GM12878 (cell line): ENCODE results near the gene HIBCH. TPM values are rescaled to one million over a fixed set of nuclear protein-coding genes. Genes with fewer than 3 reads are reported as not detected.

Experiments
- ATAC-seq: fragments of 200-7000 bp; cut with Tn5 transposase; 3 replicates; pipeline ENCODE4 v1.9.1; 2020; ENCODE audit warnings: mild to moderate bottlenecking, moderate library complexity
- BruUV-seq: library from RNA; stranded (reverse); fragments of 400-500 nt; replicated peaks from 2 replicates; lab custom pipeline; 2021; lab: Mats Ljungman, UMichigan
- CTCF ChIA-PET: fragments of 300-600 bp; sonication (Branson Sonifier 250); formaldehyde crosslinking; extraction: SDS; loops from one replicate; lab custom pipeline; 2021; ENCODE audit warnings: inconsistent platforms; lab: Yijun Ruan, JAX
- POLR2A ChIA-PET: fragments of 350-600 bp; formaldehyde crosslinking; extraction: SDS; loops from one replicate; lab custom pipeline; 2021; ENCODE audit warnings: inconsistent platforms; lab: Charles Lee
- RAD21 ChIA-PET: fragments of 300-600 bp; sonication (Branson Sonifier 250); formaldehyde crosslinking; loops from one replicate; lab custom pipeline; 2023; ENCODE audit warnings: antibody characterized with exemption; ENCODE audit not compliant: unreplicated experiment; lab: Charles Lee
- SMC1A ChIA-PET: fragments of 300-600 bp; sonication (Branson Sonifier 250); formaldehyde crosslinking; loops from one replicate; lab custom pipeline; 2023; ENCODE audit not compliant: unreplicated experiment, uncharacterized antibody; lab: Charles Lee
- DNase-seq: peaks from one replicate; pipeline ENCODE4 v3.0.0-alpha.2; 2011; ENCODE audit warnings: low read depth, low spot score
- FAIRE-seq: peaks from 3 replicates; lab custom pipeline; 2011; peaks lifted over from hg19 to GRCh38; lab: Jason Lieb, UNC
- H2AFZ ChIP-seq: 2 replicates; pipeline ENCODE4 v1.6.0; 2011; ENCODE audit warnings: low read depth, low read length, control low read depth; ENCODE audit not compliant: control insufficient read depth
- H3K27ac ChIP-seq: 2 replicates; pipeline ENCODE4 v1.5.1; 2011; ENCODE audit warnings: control low read depth; ENCODE audit not compliant: control insufficient read depth, insufficient read depth
- H3K27me3 ChIP-seq, 2 experiments: replicated peaks in 1 of 2; 2 replicates each; pipeline versions ENCODE4 v1.6.0 to v1.6.1; 2011; ENCODE audit warnings: low read length in 1 of 2; ENCODE audit not compliant: control insufficient read depth in 2 of 2, insufficient read depth in 2 of 2
- H3K36me3 ChIP-seq, 2 experiments: 2 replicates each; pipeline ENCODE4 v1.5.1; 2011; ENCODE audit warnings: low read length in 1 of 2; ENCODE audit not compliant: control insufficient read depth in 2 of 2, insufficient read depth in 2 of 2
- H3K4me1 ChIP-seq: 2 replicates; pipeline ENCODE4 v1.6.1; 2011; ENCODE audit warnings: mild to moderate bottlenecking, low read length, moderate library complexity, mixed read lengths; ENCODE audit not compliant: control insufficient read depth, insufficient read depth
- H3K4me2 ChIP-seq: 2 replicates; pipeline ENCODE4 v1.6.0; 2011; ENCODE audit warnings: control low read depth; ENCODE audit not compliant: control insufficient read depth, insufficient read depth
- H3K4me3 ChIP-seq: fragments of 200-600 bp; sonication (generic); 2 replicates; pipeline ENCODE4 v1.5.1; 2016
- H3K79me2 ChIP-seq: 2 replicates; pipeline ENCODE4 v1.6.0; 2011; ENCODE audit warnings: low read length; ENCODE audit not compliant: control insufficient read depth, insufficient read depth
- H3K9ac ChIP-seq: 2 replicates; pipeline ENCODE4 v1.8.0; 2011; ENCODE audit warnings: low read length, control low read depth, mixed read lengths; ENCODE audit not compliant: control insufficient read depth, insufficient read depth
- H3K9me3 ChIP-seq: replicated peaks from 3 replicates; pipeline ENCODE4 v1.5.1; 2011; ENCODE audit warnings: mild to moderate bottlenecking, low read length; ENCODE audit not compliant: control insufficient read depth, insufficient read depth
- H4K20me1 ChIP-seq: 2 replicates; pipeline ENCODE4 v1.6.0; 2011; ENCODE audit not compliant: control insufficient read depth, insufficient read depth
- BMI1 ChIP-seq: fragments of 450-650 bp; IDR thresholded peaks from 2 replicates; pipeline ENCODE4 v1.6.1; 2016; ENCODE audit warnings: mild to moderate bottlenecking, moderate library complexity, borderline replicate concordance
- CHD4 ChIP-seq: fragments of 200-600 bp; sonication (generic); IDR thresholded peaks from 2 replicates; pipeline ENCODE4 v1.6.1; 2016; ENCODE audit warnings: mild to moderate bottlenecking
- ESRRA ChIP-seq: IDR thresholded peaks from 2 replicates; pipeline ENCODE4 v1.6.1; 2012; ENCODE audit warnings: mild to moderate bottlenecking, low read length, improper control_type of control experiment
- JUNB ChIP-seq: IDR thresholded peaks from 2 replicates; pipeline ENCODE4 v1.6.1; 2016; ENCODE audit warnings: antibody characterized with exemption, mild to moderate bottlenecking
- MAX ChIP-seq: IDR thresholded peaks from 2 replicates; pipeline ENCODE4 v1.6.1; 2012; ENCODE audit warnings: low read depth, low read length, improper control_type of control experiment
- MTA2 ChIP-seq: fragments of 450-650 bp; IDR thresholded peaks from 2 replicates; pipeline ENCODE4 v1.6.1; 2016; ENCODE audit warnings: low read depth, mild to moderate bottlenecking, moderate library complexity
- MXI1 ChIP-seq: fragments of 150-350 bp; IDR thresholded peaks from 2 replicates; pipeline ENCODE4 v1.6.1; 2011; ENCODE audit warnings: low read depth, mild to moderate bottlenecking, inconsistent platforms, low read length, improper control_type of control experiment
- NR2C2 ChIP-seq: IDR thresholded peaks from 2 replicates; pipeline ENCODE4 v1.6.1; 2011; ENCODE audit warnings: borderline replicate concordance, low read depth; ENCODE audit not compliant: control insufficient read depth, insufficient read length
- PAX8 ChIP-seq: fragments of 450-650 bp; IDR thresholded peaks from 2 replicates; pipeline ENCODE4 v1.6.1; 2017; ENCODE audit warnings: mild to moderate bottlenecking, moderate library complexity
- POLR2A ChIP-seq: IDR thresholded peaks from 2 replicates; pipeline ENCODE4 v1.6.1; 2011; ENCODE audit warnings: low read depth, mild to moderate bottlenecking, low read length
- RBBP5 ChIP-seq: fragments of 200-600 bp; sonication (generic); conservative IDR thresholded peaks from 2 replicates; pipeline ENCODE4 v1.6.1; 2016
- RELA ChIP-seq: fragments of 450-650 bp; IDR thresholded peaks from 2 replicates; pipeline ENCODE4 v1.8.0; 2014; ENCODE audit warnings: borderline replicate concordance; ENCODE audit not compliant: partially characterized antibody
- ZNF384 ChIP-seq: IDR thresholded peaks from 2 replicates; pipeline ENCODE4 v1.6.1; 2012; ENCODE audit warnings: low read depth, mild to moderate bottlenecking, low read length, improper control_type of control experiment, borderline replicate concordance
- WGBS: methylation state at CpG from one replicate; pipeline ENCODE4 v1.1.6; 2016; ENCODE audit warnings: low lambda C conversion rate; ENCODE audit not compliant: insufficient replicate concordance, insufficient coverage; ENCODE audit errors: missing lambda C conversion rate; 5-methylcytosine and 5-hydroxymethylcytosine counted together
- in situ Hi-C: fragments of 300-500 bp; cut with MboI; formaldehyde crosslinking; loops from 9 replicates; pipeline ENCODE4 v1.14.3; 2018; ENCODE audit warnings: mixed read lengths
- intact Hi-C: fragments of 100-400 bp; cut with micrococcal nuclease; formaldehyde crosslinking; loops from one replicate; pipeline ENCODE4 v1.14.2; 2022; ENCODE audit not compliant: unreplicated experiment
- polyA plus RNA-seq, 11 experiments: library from polyadenylated mRNA; depleted of rRNA in 4 of 11; unstranded in 6 of 11; stranded (reverse) in 5 of 11; fragments of >200 nt; fragmentation: Nextera tagmentation in 4 of 11; fragmentation: Illumina TruSeq in 1 of 11; extraction: Ambion mirVana in 4 of 11; extraction: Trizol in 1 of 11; gene quantifications; 1 replicate in 1 of 11; 2 replicates in 10 of 11; pipeline versions ENCODE4 v1.2.1 to v1.2.3, GENCODE V29; 2011 to 2016; ENCODE audit warnings: inconsistent platforms in 2 of 11, missing spikeins in 2 of 11, low read depth in 1 of 11
- total RNA-seq, 4 experiments: library from RNA; depleted of rRNA in 3 of 4; stranded (reverse); fragments of >200 nt in 3 of 4; fragmentation: Illumina TruSeq in 1 of 4; extraction: Trizol in 1 of 4; gene quantifications; 2 replicates each; pipeline versions ENCODE4 v1.2.1 to v1.2.3, GENCODE V29; 2013 to 2021
- TF ChIP-seq, protein P1 (sequence below): fragments of 450-650 bp; formaldehyde crosslinking; IDR thresholded peaks from 2 replicates; pipeline ENCODE4 v1.5.0; 2022; ENCODE audit warnings: mild to moderate bottlenecking, missing genetic modification characterization
- TF ChIP-seq, protein P2 (sequence below): fragments of 450-650 bp; IDR thresholded peaks from 2 replicates; pipeline ENCODE4 v1.6.1; 2017; ENCODE audit warnings: borderline replicate concordance
- TF ChIP-seq, protein P3 (sequence below): IDR thresholded peaks from 2 replicates; pipeline ENCODE4 v1.6.1; 2011; ENCODE audit warnings: borderline replicate concordance, low read depth, mild to moderate bottlenecking, moderate library complexity, low read length; ENCODE audit not compliant: insufficient read depth, poor library complexity, severe bottlenecking

Gene HIBCH
- total and polyA plus RNA-seq, 10 of the 15 experiments (the other 5 are each of a cell fraction or from before 2014, with no cell fraction given): 22.3 to 81.0 (median 37.4) TPM

GRCh38 chr2:190207930-190208329 is 111.7 kb downstream of the HIBCH start:
- Histone ChIP-seq H3K4me3 (no peak overlapping the region), H3K36me3 (peaks cover 1 to 8% of the 10 kb centered on the region in 2 experiments; a peak in 1 of 4 replicates), H3K4me2 (no peak overlapping the region), H3K4me1 (no peaks in the 10 kb centered on the region), H3K79me2 (no peaks in the 10 kb centered on the region), H4K20me1 (no peaks in the 10 kb centered on the region), H3K9me3 (no peaks in the 10 kb centered on the region), H3K27ac (no peak overlapping the region), H3K9ac (no peak overlapping the region), H3K27me3 (no peaks in the 10 kb centered on the region), H2AFZ (no peak overlapping the region)
- WGBS: 29% methylated on average over 2 of the region's 2 CpGs
- TF ChIP-seq, protein P1, sequence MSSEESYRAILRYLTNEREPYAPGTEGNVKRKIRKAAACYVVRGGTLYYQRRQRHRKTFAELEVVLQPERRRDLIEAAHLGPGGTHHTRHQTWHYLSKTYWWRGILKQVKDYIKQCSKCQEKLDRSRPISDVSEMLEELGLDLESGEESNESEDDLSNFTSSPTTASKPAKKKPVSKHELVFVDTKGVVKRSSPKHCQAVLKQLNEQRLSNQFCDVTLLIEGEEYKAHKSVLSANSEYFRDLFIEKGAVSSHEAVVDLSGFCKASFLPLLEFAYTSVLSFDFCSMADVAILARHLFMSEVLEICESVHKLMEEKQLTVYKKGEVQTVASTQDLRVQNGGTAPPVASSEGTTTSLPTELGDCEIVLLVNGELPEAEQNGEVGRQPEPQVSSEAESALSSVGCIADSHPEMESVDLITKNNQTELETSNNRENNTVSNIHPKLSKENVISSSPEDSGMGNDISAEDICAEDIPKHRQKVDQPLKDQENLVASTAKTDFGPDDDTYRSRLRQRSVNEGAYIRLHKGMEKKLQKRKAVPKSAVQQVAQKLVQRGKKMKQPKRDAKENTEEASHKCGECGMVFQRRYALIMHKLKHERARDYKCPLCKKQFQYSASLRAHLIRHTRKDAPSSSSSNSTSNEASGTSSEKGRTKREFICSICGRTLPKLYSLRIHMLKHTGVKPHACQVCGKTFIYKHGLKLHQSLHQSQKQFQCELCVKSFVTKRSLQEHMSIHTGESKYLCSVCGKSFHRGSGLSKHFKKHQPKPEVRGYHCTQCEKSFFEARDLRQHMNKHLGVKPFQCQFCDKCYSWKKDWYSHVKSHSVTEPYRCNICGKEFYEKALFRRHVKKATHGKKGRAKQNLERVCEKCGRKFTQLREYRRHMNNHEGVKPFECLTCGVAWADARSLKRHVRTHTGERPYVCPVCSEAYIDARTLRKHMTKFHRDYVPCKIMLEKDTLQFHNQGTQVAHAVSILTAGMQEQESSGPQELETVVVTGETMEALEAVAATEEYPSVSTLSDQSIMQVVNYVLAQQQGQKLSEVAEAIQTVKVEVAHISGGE: no peak
- TF ChIP-seq NR2C2: no peak
- TF ChIP-seq, protein P2, sequence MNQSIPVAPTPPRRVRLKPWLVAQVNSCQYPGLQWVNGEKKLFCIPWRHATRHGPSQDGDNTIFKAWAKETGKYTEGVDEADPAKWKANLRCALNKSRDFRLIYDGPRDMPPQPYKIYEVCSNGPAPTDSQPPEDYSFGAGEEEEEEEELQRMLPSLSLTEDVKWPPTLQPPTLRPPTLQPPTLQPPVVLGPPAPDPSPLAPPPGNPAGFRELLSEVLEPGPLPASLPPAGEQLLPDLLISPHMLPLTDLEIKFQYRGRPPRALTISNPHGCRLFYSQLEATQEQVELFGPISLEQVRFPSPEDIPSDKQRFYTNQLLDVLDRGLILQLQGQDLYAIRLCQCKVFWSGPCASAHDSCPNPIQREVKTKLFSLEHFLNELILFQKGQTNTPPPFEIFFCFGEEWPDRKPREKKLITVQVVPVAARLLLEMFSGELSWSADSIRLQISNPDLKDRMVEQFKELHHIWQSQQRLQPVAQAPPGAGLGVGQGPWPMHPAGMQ: no peak
- no peak for TF ChIP-seq ZNF384
- TF ChIP-seq ESRRA: no peak
- no peak for TF ChIP-seq RELA
- no peak for TF ChIP-seq MXI1
- no peak for TF ChIP-seq JUNB
- TF ChIP-seq, protein P3, sequence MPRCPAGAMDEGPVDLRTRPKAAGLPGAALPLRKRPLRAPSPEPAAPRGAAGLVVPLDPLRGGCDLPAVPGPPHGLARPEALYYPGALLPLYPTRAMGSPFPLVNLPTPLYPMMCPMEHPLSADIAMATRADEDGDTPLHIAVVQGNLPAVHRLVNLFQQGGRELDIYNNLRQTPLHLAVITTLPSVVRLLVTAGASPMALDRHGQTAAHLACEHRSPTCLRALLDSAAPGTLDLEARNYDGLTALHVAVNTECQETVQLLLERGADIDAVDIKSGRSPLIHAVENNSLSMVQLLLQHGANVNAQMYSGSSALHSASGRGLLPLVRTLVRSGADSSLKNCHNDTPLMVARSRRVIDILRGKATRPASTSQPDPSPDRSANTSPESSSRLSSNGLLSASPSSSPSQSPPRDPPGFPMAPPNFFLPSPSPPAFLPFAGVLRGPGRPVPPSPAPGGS: no peak
- no peak for TF ChIP-seq CHD4
- TF ChIP-seq PAX8: no peak
- TF ChIP-seq MTA2: no peak
- TF ChIP-seq POLR2A: no peak
- no peak for TF ChIP-seq BMI1
- TF ChIP-seq RBBP5: no peak
- TF ChIP-seq MAX: no peak
- ChIA-PET RAD21 (no interaction called here), CTCF (interaction anchor here (0.8 kb wide), 1 partner anchor 9 kb away, joined by 3 read pairs; no protein-coding TSS in a partner anchor), POLR2A (interaction anchor here (0.6 kb wide), 1 partner anchor 47 kb away, joined by 3 read pairs; no protein-coding TSS in a partner anchor), SMC1A (interaction anchor here (0.7 to 1.0 kb wide), 4 partner anchors 12 to 144 kb away, joined by 3 to 4 read pairs (median 3); no protein-coding TSS in a partner anchor)
- FAIRE-seq (no peak), DNase-seq (no peak), ATAC-seq (no peak)
- intact Hi-C loops: no loop called here
- no TSS peak for BruUV-seq
- in situ Hi-C loops: no loop called here
